Liver (tissue), 9 donors: ENCODE results near the gene HIF1AN. TPM values are rescaled to one million over a fixed set of nuclear protein-coding genes. Genes with fewer than 3 reads are reported as not detected.

Experiments used
- DNase-seq: peaks from one replicate; pipeline ENCODE4 v3.0.0-alpha.2; 2017; ENCODE audit warnings: low spot score
- H3K27ac ChIP-seq, 2 donors: one replicate each; pipeline ENCODE4 v1.7.0; 2013; ENCODE audit warnings: inconsistent platforms in 2 of 2, low read length in 2 of 2, control low read depth in 1 of 2, low read depth in 1 of 2, mild to moderate bottlenecking in 1 of 2
- H3K27me3 ChIP-seq, 4 donors: one replicate each; pipeline versions ENCODE4 v1.6.1 to v1.7.0; 2013; ENCODE audit warnings: low read length in 3 of 4, inconsistent platforms in 1 of 4, mild to moderate bottlenecking in 1 of 4, moderate library complexity in 1 of 4; ENCODE audit not compliant: control insufficient read depth in 4 of 4, insufficient read depth in 4 of 4
- H3K36me3 ChIP-seq, 4 donors: one replicate each; pipeline versions ENCODE4 v1.6.1 to v1.7.0; 2013; ENCODE audit warnings: low read length in 3 of 4, mild to moderate bottlenecking in 3 of 4, low read depth in 1 of 4, moderate library complexity in 1 of 4; ENCODE audit not compliant: control insufficient read depth in 4 of 4, insufficient read depth in 3 of 4
- H3K4me1 ChIP-seq, 4 donors: one replicate each; pipeline versions ENCODE4 v1.6.1 to v1.7.0; 2013; ENCODE audit warnings: low read length in 3 of 4, mild to moderate bottlenecking in 3 of 4, moderate library complexity in 1 of 4; ENCODE audit not compliant: control insufficient read depth in 4 of 4, insufficient read depth in 4 of 4
- H3K4me3 ChIP-seq, 3 donors: one replicate each; pipeline versions ENCODE4 v1.6.1 to v1.7.0; 2013; ENCODE audit warnings: low read length in 3 of 3, control low read depth in 1 of 3, low read depth in 1 of 3, mild to moderate bottlenecking in 1 of 3
- H3K9ac ChIP-seq, 2 donors: one replicate each; pipeline ENCODE4 v1.7.0; 2013; ENCODE audit warnings: low read length in 2 of 2, mild to moderate bottlenecking in 2 of 2, moderate library complexity in 2 of 2, control low read depth in 1 of 2, low read depth in 1 of 2
- H3K9me3 ChIP-seq, 4 donors: one replicate each; pipeline versions ENCODE4 v1.6.1 to v1.7.0; 2013; ENCODE audit warnings: low read length in 3 of 4; ENCODE audit not compliant: control insufficient read depth in 4 of 4
- ATF3 ChIP-seq: IDR thresholded peaks from 2 replicates; pipeline ENCODE4 v1.6.1; 2016; ENCODE audit warnings: antibody characterized with exemption
- CTCF ChIP-seq: fragments of 150-350 bp; IDR thresholded peaks from 2 replicates; pipeline ENCODE4 v1.5.1; 2017; ENCODE audit warnings: improper control_type of control experiment, low read depth, low read length; ENCODE audit not compliant: missing input control
- EGR1 ChIP-seq, 2 donors: IDR thresholded peaks; 2 replicates each; pipeline ENCODE4 v1.6.1; 2016 to 2018; ENCODE audit warnings: antibody characterized with exemption in 2 of 2, low read depth in 2 of 2
- FOXA1 ChIP-seq: IDR thresholded peaks from 2 replicates; pipeline ENCODE4 v1.6.1; 2016; ENCODE audit warnings: antibody characterized with exemption
- FOXA2 ChIP-seq: IDR thresholded peaks from 2 replicates; pipeline ENCODE4 v1.6.1; 2016; ENCODE audit warnings: antibody characterized with exemption
- GABPA ChIP-seq, 2 donors: IDR thresholded peaks in 1 of 2; conservative IDR thresholded peaks in 1 of 2; 2 replicates each; pipeline ENCODE4 v1.6.1; 2016; ENCODE audit warnings: antibody characterized with exemption in 2 of 2, mild to moderate bottlenecking in 1 of 2, moderate library complexity in 1 of 2
- HNF4A ChIP-seq, 2 donors: conservative IDR thresholded peaks; 2 replicates each; pipeline ENCODE4 v1.6.1; 2016; ENCODE audit warnings: antibody characterized with exemption in 2 of 2, mild to moderate bottlenecking in 2 of 2
- HNF4G ChIP-seq: IDR thresholded peaks from 2 replicates; pipeline ENCODE4 v1.6.1; 2016; ENCODE audit warnings: antibody characterized with exemption
- JUND ChIP-seq, 2 donors: IDR thresholded peaks; 2 replicates each; pipeline ENCODE4 v1.6.1; 2016; ENCODE audit warnings: antibody characterized with exemption in 2 of 2
- MAX ChIP-seq: IDR thresholded peaks from 2 replicates; pipeline ENCODE4 v1.6.1; 2016; ENCODE audit warnings: antibody characterized with exemption
- NR2F2 ChIP-seq: IDR thresholded peaks from 2 replicates; pipeline ENCODE4 v1.6.1; 2016; ENCODE audit warnings: antibody characterized with exemption
- RAD21 ChIP-seq, 2 donors: IDR thresholded peaks; 2 replicates each; pipeline ENCODE4 v1.6.1; 2016; ENCODE audit warnings: antibody characterized with exemption in 2 of 2, mild to moderate bottlenecking in 2 of 2
- REST ChIP-seq: IDR thresholded peaks from 2 replicates; pipeline ENCODE4 v1.6.1; 2016; ENCODE audit warnings: antibody characterized with exemption, mild to moderate bottlenecking
- RXRA ChIP-seq, 2 donors: IDR thresholded peaks; 2 replicates each; pipeline ENCODE4 v1.6.1; 2017 to 2018; ENCODE audit warnings: antibody characterized with exemption in 2 of 2, mild to moderate bottlenecking in 1 of 2
- SP1 ChIP-seq: IDR thresholded peaks from 2 replicates; pipeline ENCODE4 v1.6.1; 2018; ENCODE audit warnings: antibody characterized with exemption, mild to moderate bottlenecking
- TAF1 ChIP-seq: conservative IDR thresholded peaks from 2 replicates; pipeline ENCODE4 v1.6.1; 2016; ENCODE audit warnings: antibody characterized with exemption, mild to moderate bottlenecking
- YY1 ChIP-seq: IDR thresholded peaks from 2 replicates; pipeline ENCODE4 v1.6.1; 2016; ENCODE audit warnings: antibody characterized with exemption, mild to moderate bottlenecking
- ZBTB33 ChIP-seq: IDR thresholded peaks from 2 replicates; pipeline ENCODE4 v1.6.1; 2016; ENCODE audit warnings: antibody characterized with exemption
- WGBS: extraction: QIAGEN DNeasy Blood & Tissue Kit; methylation state at CpG from one replicate; pipeline ENCODE4 v1.1.7; 2013; 5-methylcytosine and 5-hydroxymethylcytosine counted together
- polyA plus RNA-seq, 2 donors: library from polyadenylated mRNA; stranded (reverse) in 1 of 2; unstranded in 1 of 2; fragments of 200-250 nt in 1 of 2; fragments of >200 nt in 1 of 2; fragmentation: Nextera tagmentation in 1 of 2; extraction: Ambion mirVana in 1 of 2; gene quantifications; one replicate each; pipeline versions ENCODE4 v1.2.1 to v1.2.3, GENCODE V29; 2013 to 2015
- total RNA-seq, 2 donors: library from RNA; depleted of rRNA; stranded (reverse); fragments of >200 nt; gene quantifications; one replicate each; pipeline ENCODE4 v1.2.3, GENCODE V29; 2014
- donor health status: healthy.
- donor health status: healthy.
- donor health status: healthy.
- donor health status: healthy.
- donor health status: healthy.

Gene HIF1AN
- total and polyA plus RNA-seq, 4 donors = 4.6 to 10.7 (median 7.5) TPM

GRCh38 chr10:100506596-100507356, 29.0 kb upstream of the HIF1AN start:
- no peaks in the 10 kb centered on the region for H3K27me3 ChIP-seq
- TF ChIP-seq ATF3 = no peak
- no peak for TF ChIP-seq YY1
- TF ChIP-seq SP1 = no peak
- TF ChIP-seq TAF1 = no peak
- no peak for TF ChIP-seq RXRA (IDR thresholded peaks at IDR 0.05)
- TF ChIP-seq HNF4G = no peak
- TF ChIP-seq RAD21 (IDR thresholded peaks at IDR 0.05) = no peak
- TF ChIP-seq FOXA2 = no peak
- TF ChIP-seq NR2F2 = no peak
- no peak for TF ChIP-seq ZBTB33
- TF ChIP-seq JUND (IDR thresholded peaks at IDR 0.05) = no peak
- TF ChIP-seq HNF4A (conservative IDR thresholded peaks at IDR 0.05) = no peak
- TF ChIP-seq FOXA1 = no peak
- no peak for TF ChIP-seq REST
- TF ChIP-seq EGR1 (IDR thresholded peaks at IDR 0.05; ENCODE audit: low read depth in 2 of 2) = no peak
- no peak for TF ChIP-seq CTCF
- TF ChIP-seq GABPA (IDR thresholded peaks at IDR 0.05 in 1 of 2, conservative IDR thresholded peaks at IDR 0.05 in 1 of 2) = no peak
- no peak for TF ChIP-seq MAX
- no peaks in the 10 kb centered on the region for H3K9me3 ChIP-seq
- H3K27ac ChIP-seq = no peak overlapping the region
- WGBS = 98% methylated on average over 5 of the region's 5 CpGs
- no peak for DNase-seq
- H3K4me1 ChIP-seq = no peaks in the 10 kb centered on the region
- H3K36me3 ChIP-seq = peaks cover 3 to 25% (median 7%) of the 10 kb centered on the region in 4 donors
- no peak overlapping the region for H3K9ac ChIP-seq
- H3K4me3 ChIP-seq = no peak overlapping the region
